SW480 (cell line): ENCODE data around the gene MXRA7.
"Not testable (repeated sequence)": the region's sequence is repeated elsewhere in the genome, so short reads cannot be mapped to it uniquely, and the experiment has no call there.

Experiments
- DNase-seq: peaks from one replicate; pipeline ENCODE4 v3.0.0-alpha.2; 2016; ENCODE audit warnings: low spot score

MXRA7 gene

GRCh38 chr17:76643553-76644148, 67.1 kb downstream of the MXRA7 start, which contains the start of gene ST6GALNAC1:
Gene ST6GALNAC1 (minus strand): TSS chr17:76643757. CDS start chr17:76643638, 119 bp downstream.
- DNase-seq: no peak

DNA sequence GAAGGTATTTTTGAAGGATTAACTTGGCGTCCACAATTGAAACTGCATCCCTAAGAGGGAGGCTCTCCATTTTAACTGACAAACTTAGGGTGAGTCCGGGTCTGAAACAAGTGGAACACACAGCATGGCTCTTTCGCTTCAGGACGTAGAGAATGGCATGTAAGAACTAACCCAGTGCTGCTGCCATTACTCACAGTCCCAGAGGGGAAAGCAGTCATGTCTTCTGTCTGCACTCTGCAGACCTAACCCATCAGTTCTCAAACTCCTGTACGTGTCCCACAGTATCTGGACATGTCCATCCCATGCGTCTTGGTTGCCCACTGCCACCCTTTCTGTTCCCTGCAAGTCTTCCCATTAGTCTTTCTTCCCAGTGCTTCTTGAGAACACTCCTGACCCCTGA, 67.8 kb downstream of the MXRA7 start:
- no peak for DNase-seq

GRCh38 chr17:76642032-76642561, 68.7 kb downstream of the MXRA7 start:
- no peak for DNase-seq

DNA sequence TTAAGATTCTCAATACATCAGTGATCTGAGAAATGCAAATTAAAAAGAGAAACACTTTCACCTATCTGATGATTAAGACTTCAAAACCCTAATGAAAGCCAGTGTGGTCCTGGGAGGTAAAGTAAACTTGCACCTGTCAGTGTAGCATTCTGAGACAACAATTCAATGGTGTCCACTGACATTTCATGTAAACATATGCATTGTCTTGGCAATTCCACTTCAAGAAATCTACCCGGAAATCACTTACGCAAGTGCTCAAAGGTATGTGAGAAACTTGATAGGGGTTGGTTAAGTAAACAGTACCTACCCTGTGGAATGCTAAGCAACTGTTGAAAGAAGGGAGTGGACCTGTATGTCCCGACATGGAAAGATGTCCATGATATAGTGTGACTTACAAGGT, 69.3 kb downstream of the MXRA7 start:
- DNase-seq: peak; percentile 62

DNA sequence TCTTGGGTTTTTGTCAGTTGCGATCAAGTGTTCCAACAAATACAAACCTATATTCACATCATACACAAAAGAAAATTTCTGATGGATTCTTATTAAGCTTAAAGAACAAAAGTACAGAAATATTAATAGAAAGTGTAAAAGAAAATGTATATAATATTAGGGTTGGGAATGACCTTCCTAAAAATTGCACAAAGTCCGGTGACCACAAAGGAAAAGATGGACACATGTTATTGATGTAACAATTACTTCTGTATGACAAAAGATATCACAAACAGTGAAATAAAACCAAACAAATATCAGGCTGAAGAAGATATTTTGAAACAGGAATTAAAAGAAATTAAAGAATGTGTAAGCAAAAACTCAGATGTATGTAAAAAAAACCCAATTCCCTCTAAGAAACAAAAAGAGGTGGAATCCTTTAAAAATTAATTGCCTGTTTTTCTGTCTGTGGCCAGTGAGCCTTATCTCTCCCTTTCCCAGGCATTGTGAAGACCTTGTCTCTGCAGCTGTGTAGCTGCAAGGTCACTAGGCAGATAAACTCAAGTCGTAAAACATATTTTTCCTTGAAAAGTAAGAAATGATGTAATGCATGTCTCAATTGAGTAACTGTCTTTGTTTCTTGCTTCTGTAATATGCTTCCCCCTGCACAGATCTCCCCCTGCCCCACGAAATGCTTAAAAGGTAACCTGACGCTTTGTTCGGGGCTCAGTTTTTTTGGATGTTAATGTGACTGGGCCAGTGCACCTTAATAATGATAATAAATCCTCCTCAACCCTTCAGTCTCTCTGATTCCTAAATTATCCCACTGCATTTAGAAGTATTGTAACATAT, 70.0 kb downstream of the MXRA7 start:
- no peak for DNase-seq

DNA sequence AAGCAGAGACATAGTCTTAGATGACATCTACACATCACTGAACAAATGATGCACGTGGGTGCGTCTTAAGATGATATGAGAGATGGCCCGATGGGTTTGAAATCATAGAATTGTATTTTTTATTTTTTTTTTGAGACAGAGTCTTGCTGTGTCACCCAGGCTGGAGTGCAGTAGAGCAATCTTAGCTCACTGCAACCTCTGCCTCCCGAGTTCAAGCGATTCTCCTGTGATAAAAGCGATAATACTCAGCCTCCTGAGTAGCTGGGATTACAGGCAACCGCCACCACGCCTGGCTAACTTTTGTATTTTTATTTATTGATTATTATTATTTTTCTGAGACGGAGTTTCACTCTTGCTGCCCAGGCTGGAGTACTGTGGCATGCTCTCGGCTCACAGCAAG, 72.5 kb downstream of the MXRA7 start:
- no peak for DNase-seq

- DNase-seq: not testable (repeated sequence)
Observed at GRCh38 chr17:76636486-76637206, 74.1 kb downstream of the MXRA7 start.

DNA sequence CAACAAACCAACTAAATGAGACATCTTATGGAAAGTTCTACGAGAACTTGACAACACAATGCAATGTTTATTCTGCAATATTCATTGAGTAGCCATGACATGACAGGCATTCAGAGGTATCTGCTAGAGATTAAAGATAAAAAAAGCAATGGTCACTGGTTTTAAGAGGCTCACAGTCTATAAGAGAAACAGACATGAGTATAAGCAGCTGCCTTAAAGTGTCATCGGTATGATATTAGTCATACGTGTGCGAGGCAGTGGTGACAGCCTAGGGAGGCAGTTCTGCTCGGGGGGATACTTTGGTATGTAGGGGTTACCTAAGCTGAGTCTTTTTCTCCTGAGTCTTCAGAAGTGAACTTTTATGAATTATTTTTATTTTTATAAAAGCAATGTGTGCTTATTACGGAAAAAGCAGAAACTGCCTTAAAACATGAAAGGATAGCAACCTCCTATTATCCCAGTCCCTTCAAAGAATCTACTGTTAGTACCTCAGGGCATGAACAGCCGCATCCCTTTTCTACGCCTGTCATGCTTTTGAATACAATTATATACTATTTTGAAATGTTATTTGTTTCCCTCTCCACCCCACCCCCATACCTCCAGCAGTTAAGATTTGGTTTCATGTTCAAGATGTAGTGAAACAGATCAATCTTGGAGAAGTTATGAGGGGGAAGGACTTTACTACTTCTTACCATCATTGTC, 75.0 kb downstream of the MXRA7 start:
- no peak for DNase-seq

- no peak for DNase-seq
Observed at GRCh38 chr17:76635039-76635438, 75.7 kb downstream of the MXRA7 start.

DNA sequence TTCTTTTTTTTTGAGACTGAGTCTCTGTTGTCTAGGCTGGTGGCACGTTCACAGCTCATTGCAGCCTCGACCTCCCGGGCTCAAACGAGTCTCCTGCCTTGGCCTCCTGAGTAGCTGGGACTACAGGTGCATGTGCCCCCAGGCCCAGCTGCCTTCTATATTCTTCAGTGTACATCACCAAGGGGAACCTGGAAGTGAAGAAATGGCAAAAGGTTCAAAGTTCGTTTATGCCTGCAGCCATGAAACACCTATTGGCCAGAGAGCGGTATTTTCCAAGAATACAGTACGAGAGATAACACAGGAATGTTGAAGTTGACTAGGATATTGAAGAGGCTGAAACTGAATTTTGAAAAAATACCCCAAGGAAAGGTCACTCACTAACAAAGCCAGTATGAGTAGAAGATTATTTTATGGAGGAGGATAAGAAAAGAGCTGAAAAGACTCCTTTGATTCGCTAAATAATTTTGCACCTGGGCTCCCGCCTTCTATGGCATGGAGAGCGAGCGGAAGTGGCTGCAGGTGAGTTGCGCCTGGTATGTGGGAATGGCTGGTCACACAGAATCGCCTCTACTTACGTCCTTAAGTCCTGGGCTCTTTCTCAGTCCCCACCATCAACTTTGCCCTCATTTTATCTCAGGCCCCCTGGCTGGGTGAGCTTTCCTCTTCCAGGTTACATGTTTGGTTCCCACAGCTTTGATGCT, 77.0 kb downstream of the MXRA7 start:
- no peak for DNase-seq

GRCh38 chr17:76631821-76632565, 78.8 kb downstream of the MXRA7 start:
- DNase-seq: no peak

DNA sequence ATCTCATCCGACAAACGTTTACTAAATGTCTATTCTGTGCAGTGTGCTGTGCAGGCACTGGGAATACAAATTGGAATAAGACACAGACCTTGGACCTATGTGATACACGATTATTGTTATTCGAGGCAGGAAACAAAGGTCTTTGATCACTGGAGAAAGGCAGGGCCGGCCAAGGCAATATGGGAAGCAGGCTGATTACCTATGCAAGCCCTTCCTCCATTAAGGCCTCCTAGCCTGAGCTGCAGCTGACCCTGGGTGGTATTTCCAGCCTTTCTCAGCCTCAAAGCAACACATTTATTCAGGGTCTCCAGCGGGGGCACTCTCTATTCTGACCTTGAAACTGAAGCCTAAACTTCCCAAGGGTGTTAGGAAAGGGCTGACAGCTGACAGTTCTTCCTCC, 80.6 kb downstream of the MXRA7 start:
- no peak for DNase-seq
